Medulla oblongata (tissue), 1 donor: ENCODE data around the gene ZBTB7B.

Source experiments
- DNase-seq: peaks from one replicate; pipeline ENCODE4 v3.0.0-alpha.2; 2015; ENCODE audit errors: extremely low spot score

Gene ZBTB7B

DNA sequence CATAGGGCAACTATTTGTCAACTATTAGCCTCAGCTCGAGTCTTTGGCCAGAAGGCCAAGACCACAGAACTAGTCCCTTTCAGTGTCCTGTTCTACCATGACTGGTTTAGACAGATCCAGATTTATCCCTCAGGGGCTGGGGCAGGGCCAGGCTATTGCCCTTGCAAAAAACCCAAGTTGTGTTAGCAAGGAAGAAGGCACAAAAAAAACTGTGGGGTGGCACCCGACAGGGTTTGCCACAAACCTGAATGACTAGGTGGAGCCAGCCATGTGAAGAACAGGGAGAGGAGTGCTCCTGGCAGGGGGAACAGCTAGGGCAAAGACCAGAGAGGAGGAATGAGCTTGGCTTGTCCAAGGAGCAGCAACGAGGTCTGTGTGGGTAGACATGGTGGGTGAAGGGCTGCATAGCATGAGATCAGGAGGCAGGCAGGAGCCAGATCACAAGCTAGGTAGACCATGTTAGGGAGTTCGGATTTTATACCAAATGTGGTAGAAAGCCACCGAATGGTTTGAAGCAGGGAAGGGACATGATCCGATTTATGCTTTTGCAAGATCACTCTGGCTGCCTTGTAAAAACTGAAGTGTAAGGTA lies 35.3 kb downstream of the ZBTB7B start:
- DNase-seq, result no peak

DNA sequence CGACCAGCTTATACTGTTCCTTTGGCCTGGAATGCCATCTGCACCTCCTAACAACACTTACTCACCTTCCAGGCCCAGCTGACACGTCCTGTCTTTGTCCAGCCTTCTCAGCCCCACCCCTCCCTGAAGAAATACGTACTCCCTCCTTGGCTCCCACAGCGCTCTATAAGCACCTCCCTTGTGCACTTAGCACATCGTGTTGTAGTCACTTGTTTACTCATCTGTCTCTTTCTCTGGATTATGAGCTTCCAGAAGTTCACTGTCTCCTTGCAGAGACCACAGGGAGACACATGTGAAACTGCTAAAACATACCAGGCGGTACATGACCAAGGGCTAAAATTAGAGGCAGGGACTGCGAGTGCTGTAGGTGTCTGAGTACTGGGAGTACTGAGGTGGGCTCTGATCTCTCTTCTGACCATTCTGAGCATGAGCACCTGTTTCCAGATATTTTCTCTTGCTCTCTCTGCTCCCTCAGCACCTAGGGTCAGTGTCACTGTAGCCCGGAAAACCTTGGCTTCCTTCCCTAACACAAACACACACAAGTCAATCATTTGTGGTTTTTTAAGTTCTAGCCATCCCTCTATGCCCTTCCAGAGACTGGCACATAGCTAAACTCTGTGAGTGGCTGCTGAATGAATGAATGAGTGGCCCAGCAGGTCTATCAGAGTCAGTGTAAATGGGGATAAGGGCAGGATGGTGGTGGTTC lies 36.2 kb downstream of the ZBTB7B start:
- no peak for DNase-seq

DNA sequence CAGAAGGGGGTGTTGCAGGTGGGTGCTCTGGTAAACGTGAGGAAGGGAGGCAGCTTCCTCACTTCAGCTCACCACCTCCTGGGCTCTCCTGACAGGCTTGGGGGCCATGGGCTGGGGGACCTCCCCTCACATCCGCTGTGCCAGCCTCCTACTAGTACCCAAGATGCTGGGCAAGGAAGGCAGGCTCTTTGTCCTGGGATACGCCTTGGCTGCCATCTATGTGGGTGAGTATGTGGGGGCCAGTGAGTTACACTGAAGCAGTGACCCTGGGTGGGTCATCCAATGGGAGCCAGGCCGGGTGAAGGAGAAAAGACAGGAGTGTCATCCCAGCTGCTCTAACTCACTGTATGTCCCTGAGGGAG lies 36.7 kb downstream of the ZBTB7B start:
- DNase-seq, result no peak

DNA sequence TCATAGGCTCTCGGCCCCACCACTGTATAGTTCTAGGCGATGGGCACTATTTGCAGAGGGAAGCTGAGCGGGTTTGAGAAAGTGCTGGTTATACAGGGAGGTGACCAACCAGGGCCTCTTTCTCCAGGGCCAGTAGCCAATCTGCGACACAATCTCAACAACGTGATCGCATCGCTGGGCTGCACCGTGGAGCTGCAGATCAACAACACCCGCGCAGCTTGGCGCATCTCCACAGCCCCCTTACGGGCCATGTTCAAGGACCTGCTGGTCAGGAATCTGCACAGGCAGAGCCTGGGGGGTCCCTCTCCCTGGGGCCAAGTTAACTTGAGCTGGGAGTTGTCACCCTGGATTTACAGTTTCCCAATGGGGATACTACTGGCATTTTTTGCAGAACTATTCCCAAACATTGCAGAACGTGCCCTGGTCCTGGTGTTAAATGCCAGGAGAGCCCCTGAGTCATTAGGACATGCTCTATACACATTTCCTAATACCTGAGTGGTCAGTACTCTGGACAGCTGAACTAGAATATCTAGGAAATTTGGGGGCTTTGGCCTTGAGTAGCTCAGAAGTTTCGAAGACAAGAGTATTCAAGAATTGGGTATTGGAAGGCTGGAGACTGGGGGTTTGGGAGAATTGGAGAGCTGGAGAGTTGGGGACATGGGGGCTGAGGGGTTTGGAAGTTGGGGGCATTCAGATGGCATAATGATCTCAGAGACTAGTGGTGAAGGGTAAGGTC lies 37.9 kb downstream of the ZBTB7B start:
- no peak for DNase-seq

DNA sequence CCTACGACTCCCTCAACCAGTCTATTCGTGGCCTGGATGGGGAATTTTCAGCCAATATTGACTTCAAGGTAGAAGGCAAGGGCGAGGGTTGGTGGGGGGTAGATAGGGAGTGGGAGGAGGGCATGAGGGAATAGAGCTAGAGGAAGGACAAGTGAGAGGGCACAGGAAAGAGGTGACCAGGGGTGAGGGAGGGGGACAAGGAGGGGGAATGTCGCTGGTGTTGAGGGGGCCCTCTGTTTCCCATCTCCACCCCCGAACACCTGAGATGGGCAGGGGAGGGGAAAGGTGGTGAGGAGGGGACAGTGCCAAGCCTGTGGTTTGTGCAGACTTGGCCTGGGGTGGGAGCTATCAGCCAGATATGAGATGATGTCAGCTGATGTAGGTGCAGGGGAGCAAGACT lies 40.2 kb downstream of the ZBTB7B start:
- no peak for DNase-seq

DNA sequence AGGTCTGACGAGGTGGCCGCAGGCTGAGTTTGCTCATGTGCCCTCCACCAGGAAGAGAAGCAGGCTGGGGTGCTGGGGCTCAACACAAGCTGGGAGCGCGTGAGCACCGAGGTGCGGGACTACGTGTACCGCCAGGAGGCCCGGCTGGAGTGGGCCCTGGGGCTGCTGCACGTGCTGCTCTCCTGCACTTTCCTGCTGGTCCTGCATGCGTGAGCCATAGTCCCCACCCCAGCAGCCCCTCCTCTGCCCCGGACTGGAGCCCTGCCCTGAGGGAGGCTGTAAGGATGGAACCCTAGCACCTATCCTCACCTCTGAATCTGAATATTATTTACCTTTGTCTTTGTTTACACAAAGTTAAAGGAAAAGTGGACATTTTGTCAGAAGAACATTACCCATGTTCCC lies 40.7 kb downstream of the ZBTB7B start:
- no peak for DNase-seq

DNA sequence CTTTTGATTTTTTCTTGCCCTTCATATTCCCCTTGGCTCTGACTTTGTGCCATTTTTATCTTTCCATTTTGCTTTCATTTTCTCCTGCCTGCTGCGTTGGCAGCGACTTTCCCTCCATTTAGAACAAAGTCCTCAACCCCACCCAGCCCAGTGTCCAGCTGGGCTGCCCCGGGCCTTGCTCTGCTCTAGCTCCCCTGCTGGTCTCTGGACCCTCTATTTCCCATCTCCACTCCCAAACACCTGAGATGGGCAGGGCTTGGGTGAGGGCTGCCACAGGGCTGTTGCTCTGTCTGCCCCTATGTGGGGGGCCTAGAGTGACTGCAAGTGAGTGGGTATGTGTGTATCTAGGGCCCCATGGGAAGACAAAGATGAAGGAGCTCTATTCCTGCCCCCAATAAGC lies 41.2 kb downstream of the ZBTB7B start:
- no peak for DNase-seq

DNA sequence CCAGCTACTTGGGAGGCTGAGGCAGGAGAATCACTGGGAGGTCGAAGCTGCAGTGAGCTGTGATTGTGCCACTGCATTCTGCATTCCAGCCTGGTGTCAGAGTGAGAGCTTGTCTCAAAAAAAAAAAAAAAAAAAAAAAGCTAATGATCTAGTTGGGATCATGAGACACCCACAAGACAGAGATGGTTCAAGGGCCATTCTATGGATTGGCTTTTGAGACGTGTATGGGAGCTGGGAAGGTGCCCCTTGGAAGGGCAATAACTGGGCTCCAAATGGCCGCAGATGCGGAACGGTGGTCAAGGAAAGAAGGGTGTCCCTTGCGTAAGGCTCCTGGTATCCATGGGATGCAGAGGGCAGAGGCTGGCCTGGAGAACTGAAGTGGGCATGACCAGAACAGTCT lies 41.8 kb downstream of the ZBTB7B start:
- DNase-seq, result no peak

DNA sequence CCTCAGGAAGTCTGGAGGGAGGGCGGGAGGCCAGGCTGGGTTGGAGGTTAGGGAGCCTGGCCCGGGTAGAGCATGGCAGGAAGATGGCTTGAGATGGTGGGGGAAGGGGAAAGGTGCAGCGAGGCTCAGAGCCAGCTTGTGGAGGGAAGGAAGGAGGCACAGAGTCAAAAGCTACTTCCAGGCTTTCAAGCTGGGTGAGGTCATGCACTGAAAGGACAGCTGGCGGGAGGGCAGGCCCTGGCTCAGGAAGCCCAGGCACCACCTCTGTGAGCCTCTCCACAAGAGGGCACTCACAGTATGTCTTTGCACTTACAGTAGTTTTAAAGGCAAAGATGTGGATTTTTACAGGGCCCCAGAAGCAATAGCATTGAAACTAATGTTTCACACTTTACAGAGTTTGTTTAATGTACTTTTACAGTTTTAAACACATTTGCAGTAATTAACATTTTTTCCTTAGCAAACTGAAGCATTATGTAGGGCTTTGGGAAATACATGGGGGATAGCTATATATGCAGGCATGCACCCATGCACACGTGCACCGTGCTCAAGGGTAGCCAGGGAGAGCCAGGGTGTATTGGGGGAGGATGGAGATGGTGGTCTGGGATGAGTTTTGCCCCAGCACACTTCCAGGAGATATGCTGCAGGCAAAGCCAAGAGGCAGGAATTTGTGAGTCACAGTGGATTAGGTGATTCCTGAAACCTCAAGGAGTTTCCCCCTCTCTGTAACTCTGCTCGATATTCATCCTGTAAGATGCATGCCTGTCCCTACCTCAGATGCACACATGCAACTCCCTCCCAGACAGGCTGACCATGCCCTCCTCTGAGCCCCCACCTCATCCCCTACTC lies 42.4 kb downstream of the ZBTB7B start:
- DNase-seq, result peak; percentile 90

DNA sequence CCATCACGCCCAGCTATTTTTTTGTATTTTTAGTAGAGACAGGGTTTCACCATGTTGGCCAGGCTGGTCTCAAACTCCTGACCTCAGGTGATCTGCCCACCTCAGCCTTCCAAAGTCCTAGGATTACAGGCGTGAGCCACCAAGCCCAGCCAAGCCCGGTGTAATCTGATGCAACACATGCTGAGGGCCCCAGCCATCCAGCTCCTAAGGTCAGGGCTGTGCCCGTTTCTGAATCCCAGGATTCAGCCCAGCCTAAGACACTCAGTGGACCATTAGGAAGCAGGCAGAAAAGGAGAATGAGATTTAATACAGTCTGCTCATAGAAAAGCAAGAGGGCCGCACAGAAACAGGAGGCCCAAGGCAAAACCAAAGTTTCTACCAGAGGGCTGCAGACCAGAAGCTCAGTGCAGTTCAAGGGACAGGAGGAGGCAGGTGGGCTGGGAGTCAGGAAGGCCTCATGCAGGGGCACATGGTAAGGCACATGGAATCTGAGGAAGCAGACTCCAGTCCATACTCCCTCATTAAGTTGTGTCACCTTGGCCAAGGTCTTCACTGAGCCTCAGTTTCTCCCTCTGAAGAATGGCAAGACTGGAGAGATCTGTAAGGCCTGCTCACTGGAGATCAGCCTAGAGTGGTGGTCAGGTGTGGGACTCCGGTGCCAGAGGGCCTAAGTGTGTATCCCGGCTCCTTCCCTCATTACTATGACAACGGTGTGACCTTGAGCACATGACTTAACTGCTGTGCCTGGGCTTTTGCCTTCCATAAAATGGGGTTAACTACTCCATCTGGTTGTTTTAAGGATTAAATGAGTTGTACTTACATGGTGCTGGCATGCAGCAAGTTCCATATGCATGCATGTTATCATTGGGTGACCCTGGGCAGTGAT lies 46.1 kb downstream of the ZBTB7B start:
- DNase-seq, result no peak

DNA sequence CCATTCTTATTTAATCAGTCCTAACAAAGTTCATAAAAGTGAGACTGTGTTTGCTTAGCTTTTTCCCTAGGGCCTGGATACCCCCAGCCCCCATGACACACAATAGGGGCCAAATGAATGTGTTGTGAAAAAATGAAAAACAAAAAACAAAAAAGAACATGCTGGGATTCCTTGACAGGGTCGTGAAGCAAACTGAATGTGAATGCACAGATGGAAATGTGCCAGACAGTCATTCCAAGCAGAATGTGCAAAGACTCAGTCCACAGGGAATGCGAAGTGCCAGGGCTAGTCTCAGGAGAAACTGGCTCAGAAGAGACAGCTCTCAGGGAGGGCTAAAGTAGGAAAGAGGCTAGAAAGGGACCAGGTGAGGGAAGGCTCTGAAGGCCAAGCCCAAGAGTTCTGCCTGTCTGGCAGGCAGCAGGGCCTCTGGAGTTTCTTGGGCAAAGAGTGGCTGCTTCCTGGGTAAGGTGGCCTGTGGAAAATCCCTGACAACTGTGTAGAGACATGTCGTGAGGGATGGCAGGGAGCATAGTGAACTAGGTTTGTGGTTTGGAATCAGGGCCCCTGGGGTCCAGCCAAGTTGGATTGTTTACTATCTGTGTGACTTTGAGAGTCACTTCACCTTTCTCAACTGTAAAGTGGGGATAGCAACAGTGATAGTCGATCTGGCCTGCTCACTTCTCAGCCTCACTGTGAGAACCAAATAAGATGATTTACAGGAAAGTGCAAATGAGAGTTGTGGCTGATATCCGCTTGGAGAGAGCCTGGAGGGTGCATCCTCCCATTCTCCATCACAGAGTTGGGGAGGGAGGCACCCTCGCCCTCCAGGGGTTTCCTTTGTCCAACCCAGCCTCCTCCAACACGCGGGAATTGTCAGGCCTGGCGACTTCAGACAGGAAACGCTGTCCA lies 47.3 kb downstream of the ZBTB7B start:
- DNase-seq, result no peak

DNA sequence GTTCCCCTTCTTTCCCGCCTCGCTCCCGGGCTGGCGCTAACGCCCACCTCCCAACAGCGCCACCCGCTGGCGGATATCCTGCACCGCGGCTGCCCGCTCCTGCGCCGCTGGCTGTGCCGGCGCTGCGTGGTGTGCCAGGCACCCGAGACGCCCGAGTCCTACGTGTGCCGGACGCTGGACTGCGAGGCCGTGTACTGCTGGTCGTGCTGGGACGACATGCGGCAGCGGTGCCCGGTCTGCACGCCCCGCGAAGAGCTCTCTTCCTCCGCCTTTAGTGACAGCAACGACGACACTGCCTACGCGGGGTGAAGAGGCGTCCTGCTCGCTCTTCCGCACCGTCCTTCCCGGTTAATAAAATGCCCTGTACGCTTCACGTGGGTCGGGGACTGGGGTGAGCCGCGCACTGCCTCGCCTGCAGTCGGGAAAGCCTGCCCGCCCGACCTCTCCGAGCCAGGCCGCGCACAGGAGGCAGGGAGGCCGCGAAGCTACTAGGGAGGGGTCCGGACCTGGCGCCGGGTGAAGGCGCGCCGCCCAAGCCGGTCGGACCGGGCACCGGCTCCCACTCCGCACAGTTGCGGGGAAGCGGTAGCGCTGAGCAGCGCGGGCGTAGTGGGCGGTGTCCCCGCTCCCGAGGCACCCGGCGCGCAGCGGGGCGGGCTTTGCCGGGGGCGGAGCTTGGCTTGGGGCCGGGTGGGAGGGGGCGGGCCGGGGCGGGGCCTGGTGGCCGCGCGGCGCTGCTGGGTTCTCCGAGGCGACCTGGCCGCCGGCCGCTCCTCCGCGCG lies 48.1 kb downstream of the ZBTB7B start, which contains the start of gene ADAM15:
ADAM15 (plus strand) TSS at position 757 of the 782 bp plus-strand sequence. CDS start 71 bp downstream, outside the sequence.
- DNase-seq, result peak; percentile 82

DNA sequence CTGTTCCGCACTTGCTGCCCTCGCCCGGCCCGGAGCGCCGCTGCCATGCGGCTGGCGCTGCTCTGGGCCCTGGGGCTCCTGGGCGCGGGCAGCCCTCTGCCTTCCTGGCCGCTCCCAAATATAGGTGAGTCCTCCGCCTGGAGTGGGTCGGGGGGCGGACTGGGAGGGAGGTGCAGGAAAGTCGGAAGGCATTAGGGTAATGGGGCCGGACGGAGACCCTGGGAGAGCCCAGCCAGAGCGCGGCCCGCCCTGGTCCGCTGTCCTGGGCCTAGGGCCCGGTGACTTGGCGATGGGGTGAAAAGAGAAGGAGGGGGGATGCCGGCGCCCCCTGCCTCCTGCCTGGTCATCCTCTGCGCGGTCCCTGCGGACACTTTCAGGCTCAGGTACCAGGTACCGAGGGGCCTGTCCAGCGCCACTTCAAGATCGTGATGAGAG lies 48.8 kb downstream of the ZBTB7B start:
- DNase-seq, result no peak

DNA sequence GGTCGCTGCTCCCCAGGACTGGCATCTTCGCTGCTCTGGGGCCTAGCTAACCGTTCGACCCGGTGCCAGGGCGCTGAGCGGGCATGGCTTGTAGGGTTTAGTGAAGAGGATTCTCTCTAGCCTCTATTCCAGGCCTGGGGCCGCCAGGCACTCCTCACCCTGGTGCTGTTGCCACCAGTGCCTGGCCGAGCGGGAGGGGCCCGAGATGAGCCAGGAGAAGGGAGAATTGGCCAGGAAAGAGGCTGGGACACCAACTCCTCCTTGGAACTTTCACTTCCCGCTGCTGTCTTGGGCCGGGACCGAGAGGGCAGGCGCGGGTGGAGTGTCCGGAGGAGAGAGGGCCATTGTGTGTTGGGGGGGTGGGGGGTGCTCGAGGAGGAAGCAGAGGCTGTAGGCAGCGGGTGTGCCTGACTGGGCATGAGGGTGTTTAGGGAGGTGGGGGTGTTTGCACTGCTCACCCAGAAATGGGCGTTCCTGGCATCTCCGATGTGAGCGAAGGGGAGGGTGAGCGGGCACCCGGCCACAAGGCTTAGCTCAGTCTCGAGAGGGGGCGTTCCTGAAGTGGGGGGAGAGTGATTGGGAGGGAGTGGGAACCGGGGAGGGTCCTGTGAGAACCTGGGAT lies 49.3 kb downstream of the ZBTB7B start:
- DNase-seq, result peak; percentile 59

DNA sequence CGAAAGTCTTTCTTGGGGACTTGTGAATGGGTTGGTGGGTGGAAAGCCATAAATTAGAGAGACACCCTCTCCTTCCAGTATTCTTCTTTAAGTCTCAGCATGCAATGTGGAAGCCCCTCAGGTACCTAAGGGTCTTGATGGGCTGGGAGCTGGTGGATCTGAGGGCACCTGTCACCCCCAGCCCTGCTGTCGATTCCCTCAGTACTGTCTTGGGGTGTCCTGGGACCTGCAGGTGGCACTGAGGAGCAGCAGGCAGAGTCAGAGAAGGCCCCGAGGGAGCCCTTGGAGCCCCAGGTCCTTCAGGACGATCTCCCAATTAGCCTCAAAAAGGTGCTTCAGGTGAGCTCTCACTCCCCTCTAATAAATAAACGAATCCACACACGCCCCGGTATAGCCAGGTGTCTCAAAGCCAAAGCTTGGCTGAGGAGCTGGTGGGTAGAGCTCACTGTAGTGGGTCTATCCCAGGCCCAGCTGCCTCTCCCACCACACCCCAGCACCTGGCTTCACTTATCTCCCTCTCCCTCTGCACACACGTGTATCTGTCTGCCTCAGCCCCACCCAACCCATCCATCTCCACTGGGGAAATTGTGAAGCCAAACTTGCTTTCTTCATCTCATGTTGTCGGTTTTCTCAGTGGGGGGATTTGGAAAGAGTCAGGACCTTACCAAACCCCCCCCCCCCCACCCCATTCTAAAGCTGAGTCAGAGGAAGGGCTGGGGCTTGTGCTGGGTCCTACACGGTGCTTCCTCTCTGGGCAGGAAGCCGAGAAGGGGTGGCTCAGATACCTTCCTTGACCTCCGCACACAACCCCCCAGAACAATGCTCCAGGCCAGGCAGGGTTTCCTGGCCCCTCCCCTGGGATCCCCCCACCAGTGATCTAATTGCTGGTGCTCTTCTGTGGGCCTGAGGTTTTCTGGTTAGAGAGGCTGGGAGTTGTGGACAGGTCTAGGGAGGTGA lies 50.1 kb downstream of the ZBTB7B start:
- DNase-seq, result peak; percentile 13

DNA sequence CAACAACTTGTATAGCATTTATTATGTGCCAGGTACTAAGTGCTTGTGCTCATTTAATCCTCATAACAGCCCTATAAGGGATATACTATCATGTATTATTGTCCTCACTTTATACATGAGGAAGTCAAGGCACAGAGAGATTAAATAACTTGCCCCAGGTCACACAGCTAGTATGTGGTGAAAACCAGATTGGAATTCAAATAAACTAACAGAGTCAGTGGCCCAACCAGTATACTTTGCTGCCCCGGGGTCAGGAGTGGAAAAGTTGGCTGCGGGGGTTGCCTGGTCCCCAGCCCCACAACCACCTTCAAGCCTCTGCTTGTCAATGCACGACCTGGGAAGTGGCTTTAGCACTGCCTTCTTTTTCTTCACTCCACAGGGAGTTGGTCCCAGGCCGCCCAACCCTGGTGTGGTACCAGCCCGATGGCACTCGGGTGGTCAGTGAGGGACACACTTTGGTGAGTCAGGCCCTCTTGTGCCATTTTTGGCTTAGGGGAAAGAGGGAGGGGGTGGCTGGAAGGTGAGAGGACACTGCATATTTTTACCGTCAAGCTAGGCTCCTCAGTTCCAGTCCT lies 51.0 kb downstream of the ZBTB7B start:
- no peak for DNase-seq

DNA sequence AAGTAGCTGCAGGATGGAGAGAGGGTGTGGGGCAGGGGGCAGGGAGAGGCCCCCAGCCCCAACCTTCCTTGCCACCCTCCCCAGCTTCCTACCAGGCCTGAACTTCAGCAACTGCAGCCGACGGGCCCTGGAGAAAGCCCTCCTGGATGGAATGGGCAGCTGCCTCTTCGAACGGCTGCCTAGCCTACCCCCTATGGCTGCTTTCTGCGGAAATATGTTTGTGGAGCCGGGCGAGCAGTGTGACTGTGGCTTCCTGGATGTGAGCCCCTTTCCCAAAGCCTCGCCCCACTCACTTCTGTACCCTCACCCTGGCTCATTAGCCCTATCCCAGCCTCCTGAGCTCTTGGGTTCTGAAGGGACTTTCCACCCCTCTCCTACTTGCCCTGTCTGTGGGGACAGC lies 54.5 kb downstream of the ZBTB7B start:
- DNase-seq, result no peak
